Measurements from ENCODE around the gene ADNP.
"Not testable (repeated sequence)": the region's sequence is repeated elsewhere in the genome, so short reads cannot be mapped to it uniquely, and the experiment has no call there.

ADNP gene

DNA sequence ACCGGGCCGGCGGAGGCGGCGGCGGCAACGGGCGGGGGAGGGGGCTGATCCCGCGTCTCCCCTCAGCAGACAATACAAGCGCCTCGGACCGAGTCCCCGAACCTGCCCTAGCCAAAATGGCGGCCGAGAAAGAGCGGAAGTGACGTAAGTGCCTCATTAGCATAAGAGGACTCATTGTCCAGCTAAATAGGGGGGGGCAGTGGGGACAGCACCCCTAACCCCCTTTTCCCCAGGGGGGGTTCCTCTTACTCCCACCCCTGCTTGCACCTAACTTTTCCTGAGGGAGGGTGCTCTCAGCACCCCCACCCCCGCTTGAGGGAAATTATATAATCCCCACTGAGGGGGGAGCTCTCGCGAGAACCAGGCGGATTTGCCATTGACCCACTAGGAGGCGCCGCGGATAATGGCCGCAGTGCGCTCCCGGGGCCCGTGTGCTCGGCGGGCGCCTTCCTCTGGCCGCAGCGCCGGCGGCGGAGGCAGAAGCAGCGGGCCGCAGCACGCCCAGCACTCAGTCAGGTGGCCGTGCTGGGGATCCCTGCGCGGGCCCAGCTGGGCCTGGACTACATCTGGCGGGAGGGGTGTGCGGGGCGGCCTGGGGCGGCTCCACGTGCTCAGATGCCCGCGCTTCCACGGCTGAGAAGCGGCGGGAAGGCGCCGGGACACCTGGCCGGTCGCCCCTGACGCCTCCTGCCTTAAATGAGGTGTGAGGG, at the start of gene ADNP:
ADNP (minus strand) TSS at position 132 of the 710 bp plus-strand sequence. CDS start 27,441 bp downstream, outside the sequence.
- Mint-ChIP-seq H3K27ac (peak within 1 kb of the TSS; percentile 97), H3K36me3 (peaks cover 12% of the 10 kb centered on the region), H3K27me3 (no peaks in the 10 kb centered on the region), H3K4me1 (ENCODE audit: low read depth) (peaks cover 44% of the 10 kb centered on the region), H3K4me3 (peak within 1 kb of the TSS; percentile 88), H3K9me3 (ENCODE audit: low read depth) (no peaks in the 10 kb centered on the region)

DNA sequence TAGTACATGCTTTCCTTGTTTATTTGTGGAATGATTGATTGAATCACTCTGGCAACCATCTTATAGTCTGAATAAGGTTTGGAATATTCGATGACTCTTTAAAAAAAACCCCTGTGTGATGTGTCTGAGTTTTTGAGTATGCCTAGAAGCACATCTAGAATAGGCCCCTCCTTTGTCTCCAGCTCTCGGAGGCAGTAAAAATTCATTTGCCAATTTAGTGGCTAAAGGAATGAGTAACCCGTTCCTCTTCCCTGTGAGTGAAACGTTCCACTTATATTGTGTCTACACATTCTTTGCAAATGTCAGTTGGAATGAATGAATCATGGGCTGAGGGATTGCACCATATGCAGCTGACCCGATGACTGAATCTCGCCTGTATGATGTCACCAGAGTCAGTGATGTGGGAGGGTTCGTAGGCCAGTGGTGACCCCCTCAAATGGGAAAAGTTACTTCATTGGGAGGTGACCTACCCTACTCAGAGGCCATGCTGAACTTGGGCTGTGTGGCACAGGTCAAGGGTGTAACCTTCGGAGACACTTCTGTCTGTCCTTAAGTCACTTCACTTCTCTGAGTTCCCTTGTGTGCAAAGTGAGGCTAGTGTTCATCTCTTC, 48.9 kb upstream of the ADNP start:
- peaks cover 14% of the 10 kb centered on the region for H3K4me1 Mint-ChIP-seq (ENCODE audit: low read depth)
- H3K27ac Mint-ChIP-seq: peak overlapping the region; percentile 91
- H3K9me3 Mint-ChIP-seq (ENCODE audit: low read depth): no peaks in the 10 kb centered on the region
- H3K27me3 Mint-ChIP-seq: peaks cover 18% of the 10 kb centered on the region
- peak overlapping the region; percentile 58 for H3K4me3 Mint-ChIP-seq
- H3K36me3 Mint-ChIP-seq: no peaks in the 10 kb centered on the region

DNA sequence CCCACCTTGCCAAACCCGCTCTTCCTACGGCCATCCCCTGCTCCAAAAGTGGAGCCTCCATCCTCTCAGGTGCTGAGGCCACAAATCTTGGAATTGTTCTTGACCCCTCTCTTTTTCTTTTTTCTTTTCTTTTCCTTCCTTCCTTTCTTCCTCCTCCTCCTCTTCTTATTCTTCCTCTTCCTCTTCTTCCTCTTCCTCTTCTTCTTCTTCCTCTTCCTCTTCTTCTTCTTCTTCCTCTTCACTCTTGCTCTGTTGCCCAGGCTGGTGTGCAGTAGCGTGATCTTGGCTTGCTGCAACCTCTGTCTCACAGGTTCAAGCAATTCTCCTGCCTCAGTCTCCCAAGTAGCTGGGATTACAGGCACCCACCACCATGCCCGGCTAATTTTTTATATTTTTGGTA, 47.3 kb upstream of the ADNP start:
- H3K27me3 Mint-ChIP-seq: peaks cover 18% of the 10 kb centered on the region
- not testable (repeated sequence) for H3K9me3 Mint-ChIP-seq (ENCODE audit: low read depth)

DNA sequence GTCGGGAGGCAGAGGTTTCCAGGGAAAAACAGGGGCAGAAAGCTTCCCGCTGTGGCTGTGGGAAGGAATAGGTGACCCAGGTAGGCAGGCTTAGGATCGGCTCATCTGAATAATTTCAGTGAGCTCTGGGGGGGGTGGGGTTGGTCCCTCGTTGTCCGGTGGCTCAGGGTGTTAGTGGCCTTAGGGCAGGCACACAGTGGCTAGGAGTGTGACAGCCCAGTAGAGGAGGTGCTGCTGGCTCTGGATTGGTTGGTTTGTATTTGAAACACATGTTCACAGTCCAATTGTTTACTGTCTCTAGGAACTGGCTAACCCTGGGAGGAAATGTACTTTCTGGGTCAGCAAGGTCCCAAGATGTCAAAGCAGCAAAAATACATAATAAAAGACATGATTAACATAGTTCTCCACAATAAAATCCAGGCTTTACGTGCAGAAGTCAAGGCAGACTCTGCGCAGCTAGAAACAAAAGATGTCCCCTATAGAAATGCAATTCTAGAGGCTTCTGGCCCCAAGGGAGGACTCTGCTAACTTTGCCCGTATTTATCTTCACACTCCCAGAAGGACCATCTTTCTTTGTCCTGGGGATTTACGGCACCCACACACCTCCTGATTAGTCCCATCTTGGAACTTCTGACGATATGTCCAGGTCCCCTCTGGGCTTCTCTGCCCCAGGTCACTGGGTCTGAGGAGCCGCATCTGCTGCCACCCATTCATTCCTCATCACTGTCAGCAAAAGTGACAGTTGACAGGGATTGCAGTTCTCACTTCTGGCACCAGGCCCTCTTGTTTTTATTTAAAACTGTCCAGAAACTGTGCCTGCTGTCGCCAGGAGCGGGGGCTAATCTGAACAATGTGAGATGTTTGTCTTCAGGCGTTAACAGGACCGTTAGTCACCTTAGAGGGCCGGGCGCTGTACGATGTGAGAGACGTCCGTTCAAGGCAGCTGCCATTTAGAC, 46.1 kb upstream of the ADNP start:
- H3K27me3 Mint-ChIP-seq: peaks cover 14% of the 10 kb centered on the region
- H3K9me3 Mint-ChIP-seq (ENCODE audit: low read depth): no peaks in the 10 kb centered on the region
- no peaks in the 10 kb centered on the region for H3K36me3 Mint-ChIP-seq

More for the DNA sequence above, 47.3 kb upstream of the ADNP start:
- H3K4me3 Mint-ChIP-seq, H3K27ac Mint-ChIP-seq, H3K36me3 Mint-ChIP-seq: not testable (repeated sequence)
- H3K4me1 Mint-ChIP-seq (ENCODE audit: low read depth): peaks cover 14% of the 10 kb centered on the region

DNA sequence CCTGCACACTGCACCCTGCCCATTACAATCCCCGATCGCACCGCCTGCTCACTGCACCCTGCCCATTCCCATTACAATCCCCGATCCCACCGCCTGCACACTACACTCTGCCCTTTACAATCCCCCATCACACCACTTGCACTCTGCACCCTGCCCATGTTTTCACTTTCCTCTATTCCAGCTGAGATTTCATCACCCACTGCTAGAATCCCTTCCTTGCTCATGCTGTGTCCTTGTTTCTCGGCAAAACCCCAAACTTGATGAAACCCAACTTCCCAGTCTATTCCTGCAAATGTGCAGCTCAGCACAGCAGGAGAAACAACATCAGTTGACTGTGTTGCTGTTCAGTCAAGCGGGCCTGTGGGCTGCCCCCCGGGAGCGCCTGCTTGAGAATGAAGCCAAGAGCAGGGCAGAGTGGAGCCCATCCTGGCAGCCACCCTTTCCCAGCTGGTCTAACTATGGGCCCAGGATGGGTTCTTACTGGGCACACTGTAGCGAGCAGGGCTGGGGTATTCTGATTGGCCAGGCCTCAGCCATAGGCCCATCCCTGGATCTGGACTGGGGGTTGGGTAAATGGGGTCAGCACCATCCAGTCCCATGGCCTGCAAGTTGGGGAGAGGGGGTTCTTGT, 44.6 kb upstream of the ADNP start:
- Mint-ChIP-seq H3K36me3 (no peaks in the 10 kb centered on the region), H3K4me3 (no peak overlapping the region), H3K27me3 (peaks cover 14% of the 10 kb centered on the region), H3K4me1 (ENCODE audit: low read depth) (peaks cover 8% of the 10 kb centered on the region), H3K9me3 (ENCODE audit: low read depth) (no peaks in the 10 kb centered on the region), H3K27ac (no peak overlapping the region)

More for the DNA sequence above, 46.1 kb upstream of the ADNP start:
- no peak overlapping the region for H3K27ac Mint-ChIP-seq
- H3K4me3 Mint-ChIP-seq: no peak overlapping the region
- H3K4me1 Mint-ChIP-seq (ENCODE audit: low read depth): peaks cover 14% of the 10 kb centered on the region

DNA sequence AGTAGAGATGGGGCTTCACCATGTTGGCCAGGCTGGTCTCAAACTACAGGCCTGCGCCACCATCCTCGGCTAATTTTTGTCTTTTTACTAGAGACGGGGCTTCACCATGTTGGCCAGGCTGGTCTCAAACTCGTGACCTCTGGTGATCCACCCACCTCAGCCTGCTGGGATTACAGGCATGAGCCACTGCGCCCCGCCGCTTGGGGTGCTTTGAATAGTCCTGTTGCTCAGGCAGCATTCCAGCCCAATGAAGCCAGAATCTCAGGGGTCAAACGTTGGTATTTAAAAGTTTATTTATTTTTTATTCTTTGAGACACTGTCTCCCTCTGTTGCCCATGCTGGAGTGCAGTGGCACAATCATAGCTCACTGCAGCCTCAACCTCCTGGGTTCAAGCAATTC, 38.7 kb upstream of the ADNP start:
- H3K36me3 Mint-ChIP-seq: no peaks in the 10 kb centered on the region
- no peaks in the 10 kb centered on the region for H3K4me1 Mint-ChIP-seq (ENCODE audit: low read depth)
- no peak overlapping the region for H3K27ac Mint-ChIP-seq
- H3K4me3 Mint-ChIP-seq: no peak overlapping the region
- H3K9me3 Mint-ChIP-seq (ENCODE audit: low read depth): no peaks in the 10 kb centered on the region
- H3K27me3 Mint-ChIP-seq: peaks cover 2% of the 10 kb centered on the region

DNA sequence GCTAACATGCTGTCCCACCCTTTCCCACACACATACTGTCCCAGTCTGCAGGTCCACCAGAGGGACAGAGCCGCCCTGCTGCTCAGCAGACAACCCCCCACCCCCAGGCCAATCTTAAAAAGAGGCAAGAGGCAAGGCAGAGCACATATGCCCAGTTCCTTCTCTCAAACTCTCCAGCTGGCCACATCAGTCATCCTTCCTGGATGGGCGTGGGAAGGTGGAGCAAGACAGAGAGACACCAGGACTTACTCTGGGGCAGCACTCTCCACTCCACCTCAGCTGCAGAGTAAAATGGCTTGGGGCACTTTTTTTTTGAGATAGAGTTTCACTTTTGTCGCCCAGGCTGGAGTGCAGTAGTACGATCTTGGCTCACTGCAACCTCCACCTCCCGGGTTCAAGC, 38.2 kb upstream of the ADNP start:
- Mint-ChIP-seq H3K4me1 (ENCODE audit: low read depth) (no peaks in the 10 kb centered on the region), H3K4me3 (no peak overlapping the region), H3K36me3 (no peaks in the 10 kb centered on the region), H3K9me3 (ENCODE audit: low read depth) (no peaks in the 10 kb centered on the region), H3K27ac (no peak overlapping the region), H3K27me3 (peaks cover 2% of the 10 kb centered on the region)

DNA sequence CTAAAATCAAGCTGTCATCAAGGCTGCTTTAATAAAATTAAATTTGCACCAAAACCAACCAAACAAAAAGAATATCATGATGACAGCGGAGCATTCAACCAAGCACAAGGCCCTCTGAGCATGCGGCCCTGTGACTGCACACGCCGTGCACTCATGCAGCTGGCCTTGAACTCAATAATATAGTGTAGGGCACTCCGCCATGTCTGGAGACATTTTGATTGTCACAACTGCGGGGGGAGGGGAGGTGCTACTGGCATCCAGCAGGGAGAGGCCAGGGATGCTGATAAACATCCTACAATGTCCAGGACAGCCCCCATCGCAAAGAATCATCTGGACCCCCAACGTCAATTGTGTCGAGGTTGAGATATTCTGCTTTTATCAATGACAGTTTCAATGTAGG, 37.1 kb upstream of the ADNP start:
- H3K4me3 Mint-ChIP-seq: no peak overlapping the region
- H3K9me3 Mint-ChIP-seq (ENCODE audit: low read depth): no peaks in the 10 kb centered on the region
- H3K4me1 Mint-ChIP-seq (ENCODE audit: low read depth): peaks cover 2% of the 10 kb centered on the region
- no peaks in the 10 kb centered on the region for H3K36me3 Mint-ChIP-seq
- peaks cover 2% of the 10 kb centered on the region for H3K27me3 Mint-ChIP-seq
- H3K27ac Mint-ChIP-seq: no peak overlapping the region

DNA sequence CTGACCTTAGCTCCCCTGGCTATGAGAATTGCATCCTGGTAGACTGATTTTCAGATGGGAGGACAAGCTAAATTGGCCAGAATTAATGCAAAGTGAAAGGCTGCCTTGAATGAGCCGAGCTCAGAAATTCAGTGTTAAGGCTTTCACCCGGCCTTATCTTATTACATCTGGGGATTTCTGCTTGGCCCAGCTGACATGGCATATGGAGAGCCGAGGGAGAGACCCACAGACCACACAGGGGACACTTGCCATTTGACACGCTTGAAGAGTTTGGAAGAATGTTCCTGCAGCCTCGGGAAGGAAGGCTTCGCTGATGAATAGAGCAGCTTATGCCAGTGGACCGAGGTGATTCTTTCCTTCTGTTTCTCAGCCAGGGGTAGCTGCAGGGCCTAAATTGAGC, 36.3 kb upstream of the ADNP start:
- Mint-ChIP-seq H3K27me3 (no peaks in the 10 kb centered on the region), H3K4me3 (no peak overlapping the region), H3K9me3 (ENCODE audit: low read depth) (no peaks in the 10 kb centered on the region), H3K4me1 (ENCODE audit: low read depth) (peaks cover 4% of the 10 kb centered on the region), H3K27ac (no peak overlapping the region), H3K36me3 (no peaks in the 10 kb centered on the region)

DNA sequence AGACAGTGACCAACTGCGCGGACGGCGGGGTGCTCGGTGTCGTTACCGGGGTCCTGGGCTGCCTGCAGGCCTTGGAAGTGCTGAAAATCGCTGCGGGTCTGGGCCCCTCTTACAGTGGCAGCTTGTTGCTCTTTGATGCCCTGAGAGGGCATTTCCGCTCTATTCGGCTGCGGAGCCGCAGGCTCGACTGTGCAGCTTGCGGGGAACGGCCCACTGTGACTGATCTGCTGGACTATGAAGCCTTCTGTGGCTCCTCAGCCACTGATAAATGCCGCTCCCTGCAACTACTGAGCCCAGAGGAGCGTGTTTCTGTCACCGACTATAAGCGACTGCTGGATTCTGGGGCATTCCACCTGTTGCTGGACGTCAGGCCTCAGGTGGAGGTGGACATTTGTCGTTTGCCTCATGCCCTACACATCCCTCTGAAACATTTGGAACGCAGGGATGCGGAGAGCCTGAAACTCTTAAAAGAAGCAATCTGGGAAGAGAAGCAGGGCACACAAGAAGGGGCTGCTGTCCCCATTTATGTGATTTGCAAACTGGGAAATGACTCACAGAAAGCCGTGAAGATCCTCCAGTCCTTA, 28.4 kb upstream of the ADNP start:
- H3K36me3 Mint-ChIP-seq: peaks cover 12% of the 10 kb centered on the region
- H3K27me3 Mint-ChIP-seq: no peaks in the 10 kb centered on the region
- peak overlapping the region; percentile 99 for H3K4me3 Mint-ChIP-seq
- H3K9me3 Mint-ChIP-seq (ENCODE audit: low read depth): no peaks in the 10 kb centered on the region
- peak overlapping the region; percentile 100 for H3K27ac Mint-ChIP-seq
- peaks cover 69% of the 10 kb centered on the region for H3K4me1 Mint-ChIP-seq (ENCODE audit: low read depth)

DNA sequence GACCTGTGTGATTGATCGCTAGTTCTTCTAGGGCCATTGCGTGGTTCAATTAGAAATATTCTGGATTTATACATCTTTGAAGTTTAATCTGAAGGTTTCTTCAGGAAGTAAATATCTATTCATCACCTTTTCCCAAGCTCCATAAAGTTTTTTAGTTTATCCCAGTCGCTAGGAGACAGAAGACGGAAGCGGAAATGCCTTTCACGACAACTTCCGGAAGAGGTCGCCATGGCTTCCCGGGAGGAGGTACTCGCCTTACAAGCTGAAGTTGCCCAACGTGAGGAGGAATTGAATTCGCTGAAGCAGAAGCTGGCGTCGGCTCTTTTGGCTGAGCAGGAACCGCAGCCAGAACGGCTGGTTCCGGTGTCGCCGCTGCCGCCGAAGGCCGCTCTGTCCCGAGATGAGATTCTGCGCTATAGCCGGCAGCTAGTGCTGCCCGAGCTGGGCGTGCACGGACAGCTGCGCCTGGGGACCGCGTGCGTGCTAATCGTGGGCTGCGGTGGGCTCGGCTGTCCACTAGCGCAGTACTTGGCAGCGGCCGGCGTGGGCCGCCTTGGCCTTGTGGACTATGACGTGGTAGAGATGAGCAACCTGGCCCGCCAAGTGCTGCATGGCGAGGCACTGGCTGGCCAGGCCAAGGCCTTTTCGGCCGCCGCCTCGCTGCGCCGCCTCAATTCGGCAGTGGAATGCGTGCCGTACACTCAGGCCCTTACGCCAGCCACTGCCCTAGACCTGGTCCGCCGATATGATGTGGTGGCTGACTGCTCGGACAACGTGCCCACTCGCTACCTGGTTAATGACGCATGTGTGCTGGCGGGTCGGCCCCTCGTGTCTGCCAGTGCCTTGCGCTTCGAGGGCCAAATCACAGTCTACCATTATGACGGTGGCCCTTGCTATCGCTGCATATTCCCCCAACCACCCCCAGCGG, 27.6 kb upstream of the ADNP start, which contains the start of gene MOCS3:
MOCS3 (plus strand) TSS at position 204 of the 928 bp plus-strand sequence; CDS start at position 229, 25 bp downstream.
- H3K27ac Mint-ChIP-seq: peak within 1 kb of the TSS; percentile 100
- H3K9me3 Mint-ChIP-seq (ENCODE audit: low read depth): no peaks in the 10 kb centered on the region
- peaks cover 12% of the 10 kb centered on the region for H3K36me3 Mint-ChIP-seq
- H3K4me3 Mint-ChIP-seq: peak within 1 kb of the TSS; percentile 99
- H3K27me3 Mint-ChIP-seq: no peaks in the 10 kb centered on the region
- peaks cover 73% of the 10 kb centered on the region for H3K4me1 Mint-ChIP-seq (ENCODE audit: low read depth)

DNA sequence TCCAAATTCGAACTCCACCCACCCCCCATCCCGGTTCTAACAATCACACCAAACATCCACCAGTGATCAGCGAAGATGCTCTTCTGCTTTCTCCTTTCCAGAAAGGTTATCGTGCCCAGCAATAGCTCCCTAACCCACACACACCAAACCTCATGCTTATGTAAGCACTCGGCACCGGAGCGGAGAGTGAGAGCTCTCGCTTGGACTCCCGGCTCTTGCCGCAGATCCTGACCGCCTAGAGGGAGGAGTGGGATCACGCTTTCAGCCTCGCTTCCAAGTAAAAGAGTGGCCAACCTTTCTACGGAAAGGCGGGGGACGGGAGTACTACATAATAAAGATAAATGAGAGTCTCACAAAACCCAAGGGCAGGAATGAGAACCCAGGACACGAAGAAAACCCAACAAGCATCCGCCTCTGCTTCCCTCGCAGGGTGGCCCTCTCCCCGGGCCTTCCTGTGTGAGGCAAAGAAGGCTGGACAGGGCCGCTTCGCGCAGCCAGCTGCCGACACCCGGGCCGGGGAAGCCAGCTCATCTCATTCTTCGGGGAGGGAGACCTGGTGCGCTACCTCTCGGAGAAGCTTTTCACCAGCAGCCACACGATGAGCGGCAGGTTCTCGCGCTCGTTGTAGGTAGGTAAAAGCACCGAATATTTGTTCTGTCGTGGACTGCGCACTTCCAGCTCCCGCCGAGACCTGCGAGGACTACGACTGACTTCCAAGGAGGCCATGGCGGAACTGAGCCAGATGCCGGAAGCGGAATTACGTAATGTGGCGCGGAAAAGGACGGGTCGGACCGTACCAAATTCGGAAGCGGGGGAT, 26.8 kb upstream of the ADNP start, which contains the start of gene DPM1:
DPM1 (minus strand) TSS at position 735 of the 817 bp plus-strand sequence; CDS start at position 726, 9 bp downstream.
- no peaks in the 10 kb centered on the region for H3K27me3 Mint-ChIP-seq
- H3K27ac Mint-ChIP-seq: peak within 1 kb of the TSS; percentile 100
- no peaks in the 10 kb centered on the region for H3K9me3 Mint-ChIP-seq (ENCODE audit: low read depth)
- H3K36me3 Mint-ChIP-seq: peaks cover 12% of the 10 kb centered on the region
- peak within 1 kb of the TSS; percentile 99 for H3K4me3 Mint-ChIP-seq
- peaks cover 74% of the 10 kb centered on the region for H3K4me1 Mint-ChIP-seq (ENCODE audit: low read depth)

DNA sequence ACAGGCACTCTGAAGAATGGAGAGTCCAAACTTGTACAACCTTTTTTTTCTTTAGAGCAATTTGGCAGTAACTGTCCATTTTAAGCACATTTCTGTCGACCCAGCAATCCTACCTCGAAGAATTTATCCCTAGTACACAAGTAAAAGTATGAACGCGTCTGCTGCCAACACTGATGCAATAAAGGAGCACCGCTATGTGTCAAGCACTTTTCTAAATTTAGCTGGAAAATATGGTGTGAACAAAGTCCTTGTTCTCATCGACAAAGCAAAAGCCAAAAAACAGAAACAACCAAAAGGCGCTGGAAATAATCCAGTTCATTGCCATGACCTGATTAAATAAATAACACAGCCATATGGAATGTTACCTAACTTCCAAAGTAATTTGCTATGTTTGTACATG, 26.0 kb upstream of the ADNP start:
- H3K4me1 Mint-ChIP-seq (ENCODE audit: low read depth): peaks cover 74% of the 10 kb centered on the region

More for the DNA sequence above, 26.0 kb upstream of the ADNP start:
- Mint-ChIP-seq H3K4me3 (peak overlapping the region; percentile 99), H3K27me3 (no peaks in the 10 kb centered on the region), H3K9me3 (ENCODE audit: low read depth) (no peaks in the 10 kb centered on the region), H3K36me3 (peaks cover 11% of the 10 kb centered on the region), H3K27ac (peak overlapping the region; percentile 100)
